Measurements from ENCODE around the gene HDAC8.

GRCh38 chrX:72466493-72466892 is 106.2 kb downstream of the HDAC8 start:
- TF ChIP-seq POLR2A (IDR thresholded peaks at IDR 0.05): no peak
- no peak for TF ChIP-seq CTCF (IDR thresholded peaks at IDR 0.05)

Measured in lower leg skin (tissue), 3 donors.